GM04503 (cell line): Measurements from ENCODE around the gene ITGA11.
A peak's percentile ranks its signal among the peaks of the same experiment; 100 is the strongest.

Source experiments
- DNase-seq: peaks from one replicate; pipeline ENCODE4 v3.0.0-alpha.2; 2012; ENCODE audit warnings: low read depth

Gene ITGA11

DNA sequence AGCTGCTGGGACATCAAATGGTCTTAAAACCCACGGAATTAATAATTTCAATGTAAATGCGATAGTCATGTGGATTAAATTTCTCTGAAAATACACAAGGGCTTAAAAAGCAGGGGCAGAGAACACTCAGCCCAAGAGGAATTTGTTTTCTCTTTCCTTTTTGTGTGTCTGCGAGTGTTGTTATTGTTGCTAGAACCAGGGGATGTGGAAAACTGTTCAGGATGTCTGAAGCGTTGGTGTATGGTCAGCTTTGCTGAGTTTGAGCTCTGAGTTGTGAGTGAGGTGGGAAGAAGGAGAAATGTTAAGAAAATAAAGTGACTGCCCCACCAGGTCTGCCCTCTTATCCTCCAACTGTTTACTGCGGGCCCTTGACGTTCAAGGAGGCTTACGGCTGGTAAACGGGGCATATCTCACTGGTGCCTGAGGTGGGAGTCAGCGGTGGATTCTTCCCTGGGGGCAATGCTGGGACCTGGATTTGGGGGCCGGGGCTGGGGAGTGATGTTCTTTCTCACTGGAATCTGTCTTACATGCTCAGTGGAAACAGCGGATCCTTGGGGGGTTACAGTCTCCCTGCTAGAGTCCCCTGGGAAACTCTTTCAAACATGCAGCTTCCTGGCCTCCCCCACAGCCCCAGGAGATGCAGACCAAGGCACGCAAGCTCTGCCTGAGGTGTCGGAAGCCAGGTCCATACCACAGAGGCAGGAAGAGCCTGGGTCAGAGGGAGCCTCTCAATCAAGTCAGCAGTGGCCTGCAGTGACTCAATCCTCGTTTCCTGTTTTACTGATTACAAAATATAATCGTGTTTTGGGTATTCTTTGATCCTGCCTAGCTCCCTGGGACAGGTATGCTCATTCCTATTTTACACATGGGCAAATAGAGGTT lies 41.8 kb downstream of the ITGA11 start:
- no peak for DNase-seq

DNA sequence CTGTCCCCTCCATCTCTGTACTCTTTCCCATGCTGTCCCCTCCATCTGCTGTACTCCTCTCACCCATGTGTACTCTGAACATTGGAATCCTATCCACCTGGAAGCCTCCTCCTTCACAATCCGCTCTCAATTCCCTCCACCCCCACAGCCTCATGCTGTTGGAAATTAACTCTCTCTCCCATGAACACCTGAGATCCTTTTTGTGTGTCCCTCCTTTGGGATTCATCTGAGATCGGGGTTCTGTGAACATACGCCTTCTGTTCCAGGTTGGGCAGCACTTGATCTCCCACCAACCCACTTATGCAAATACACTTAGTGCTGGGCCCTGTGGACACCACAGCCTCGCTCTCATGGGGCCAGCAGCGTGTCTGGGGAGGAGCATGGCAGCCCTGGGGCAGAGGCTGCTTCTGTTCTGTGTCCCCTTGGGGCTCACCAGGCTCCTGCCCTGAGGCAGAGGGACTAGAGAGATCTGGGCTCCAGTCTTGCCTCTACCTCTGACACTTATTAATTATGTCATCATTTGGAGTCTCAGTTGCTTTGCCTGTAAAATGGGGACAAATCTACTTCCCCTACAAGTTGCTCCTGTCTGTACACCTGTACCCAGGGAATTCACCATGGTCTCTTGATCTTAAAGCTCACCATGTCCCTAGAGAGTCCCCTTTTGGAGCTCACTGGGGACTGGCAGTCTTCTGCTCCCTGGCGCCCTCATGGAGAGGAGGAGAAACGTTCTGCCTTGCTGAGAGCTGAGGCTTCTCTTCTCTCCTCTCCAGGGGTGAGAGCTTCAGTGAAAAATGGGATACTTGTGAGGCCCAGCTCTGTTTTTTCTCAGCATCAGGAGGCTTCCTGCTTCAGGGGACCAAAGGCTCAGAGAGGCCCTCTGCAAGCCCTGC lies 42.7 kb downstream of the ITGA11 start:
- no peak for DNase-seq

DNA sequence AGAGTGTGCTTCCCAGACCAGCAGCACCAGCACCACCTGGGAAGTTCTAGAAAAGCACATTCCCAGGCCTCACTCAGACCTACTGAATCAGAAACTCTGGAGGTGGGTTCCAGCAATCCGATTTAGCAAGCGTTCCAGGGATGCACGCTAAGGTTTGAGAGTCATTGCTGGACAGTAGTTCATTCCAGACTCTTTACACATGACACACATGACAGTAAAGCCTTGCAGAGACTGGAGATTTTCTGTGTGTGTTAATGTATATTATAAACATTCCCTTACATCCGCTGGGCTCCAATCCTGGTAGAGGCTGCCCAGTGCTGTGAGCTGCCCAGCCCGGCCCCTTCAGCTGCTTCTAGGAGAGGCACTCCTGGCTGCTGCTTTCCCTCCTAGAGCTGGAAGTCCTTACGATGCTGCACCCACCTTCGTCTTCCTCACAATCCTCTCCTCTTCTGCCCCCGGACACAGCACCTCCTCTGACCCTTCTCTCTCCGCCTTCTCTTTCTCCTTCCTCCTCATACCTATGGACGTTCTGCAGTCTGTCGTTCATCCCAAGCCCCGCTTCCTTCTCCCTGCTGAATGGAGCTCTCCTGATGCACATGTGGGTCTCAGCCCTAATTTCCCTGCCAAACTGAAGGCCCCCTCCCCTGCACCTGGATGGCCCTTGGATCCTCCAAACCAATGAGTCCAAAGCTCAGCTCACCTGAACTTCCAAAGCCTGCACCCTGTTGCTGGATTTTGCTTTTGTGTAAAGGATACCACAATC lies 44.4 kb downstream of the ITGA11 start:
- no peak for DNase-seq

DNA sequence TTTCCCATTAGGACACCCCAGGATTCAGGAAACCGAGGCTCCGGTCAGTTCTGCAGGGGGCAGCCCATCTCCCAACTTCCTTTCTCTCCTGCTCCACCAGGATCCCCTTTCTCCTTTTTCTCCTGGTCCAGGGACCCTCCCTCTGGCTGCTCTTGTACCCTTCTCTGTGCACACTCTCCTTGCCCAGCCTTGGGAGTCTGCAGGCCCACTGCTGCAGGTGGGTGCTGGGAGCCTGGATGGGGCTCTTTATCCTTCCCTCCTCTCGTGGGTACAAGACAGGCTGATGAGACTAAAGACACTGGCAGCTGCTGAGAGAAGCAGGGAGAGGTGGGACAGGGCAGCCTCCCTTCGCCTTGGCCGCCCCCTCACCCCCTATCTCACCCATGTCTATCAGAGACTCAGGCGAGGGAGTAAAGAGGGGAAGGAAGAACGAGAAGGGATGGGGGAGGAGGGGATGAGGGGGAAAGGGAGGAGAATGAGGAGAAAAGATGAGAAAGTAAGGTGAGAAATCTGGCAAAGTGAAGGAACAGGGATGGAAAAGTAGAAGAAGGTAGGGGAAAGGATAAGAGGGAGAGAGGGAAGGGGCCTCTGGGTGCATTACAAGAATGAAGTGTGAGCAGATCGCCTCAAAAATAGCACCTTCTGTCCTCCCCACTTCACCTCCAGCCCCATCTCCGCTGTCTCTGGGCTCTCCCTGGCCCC lies 45.2 kb downstream of the ITGA11 start:
- DNase-seq, result no peak

DNA sequence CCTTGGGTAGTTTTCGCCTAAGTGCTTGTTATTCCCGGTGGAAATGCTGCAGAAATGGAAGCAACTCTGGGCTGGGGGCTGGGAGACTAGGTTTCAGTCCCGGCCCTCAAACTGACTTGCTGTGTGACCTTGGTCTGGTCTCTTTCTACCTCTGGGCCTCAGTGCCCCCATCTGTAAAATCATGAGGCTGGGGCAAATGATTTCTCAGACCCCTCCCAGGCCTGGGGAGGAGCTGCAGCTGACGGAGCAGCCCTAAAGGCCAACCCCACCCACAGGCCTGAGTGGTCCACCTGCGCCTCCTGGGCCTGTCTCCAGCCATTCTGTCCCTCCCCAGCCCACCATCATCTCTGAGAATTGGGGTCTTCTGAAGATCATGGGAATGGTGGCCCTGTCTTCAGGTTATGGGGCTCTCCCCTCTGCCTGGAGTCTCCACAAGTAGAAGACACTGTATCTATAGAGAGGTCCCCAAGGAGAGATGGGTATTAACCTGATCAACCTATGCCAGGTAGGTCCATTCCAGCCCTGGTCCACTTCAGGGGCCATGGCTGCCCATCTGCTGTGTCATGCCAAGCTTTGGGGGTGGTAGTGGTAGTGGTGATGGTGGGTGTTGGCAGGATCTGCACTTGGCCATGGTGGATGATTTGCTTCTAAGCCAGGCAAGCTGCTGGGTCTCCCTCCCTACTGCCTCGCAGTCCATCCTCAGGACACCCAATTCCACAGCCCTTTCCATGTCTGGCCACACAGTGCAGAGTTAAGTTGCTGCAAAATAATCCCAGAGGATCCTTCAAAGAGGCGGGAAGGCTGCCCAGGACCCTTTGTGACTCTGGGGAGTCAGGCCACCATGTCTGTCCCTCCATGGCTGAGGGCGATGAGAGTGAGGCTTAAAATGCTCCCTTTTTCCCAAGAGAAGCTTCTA lies 46.0 kb downstream of the ITGA11 start:
- no peak for DNase-seq

DNA sequence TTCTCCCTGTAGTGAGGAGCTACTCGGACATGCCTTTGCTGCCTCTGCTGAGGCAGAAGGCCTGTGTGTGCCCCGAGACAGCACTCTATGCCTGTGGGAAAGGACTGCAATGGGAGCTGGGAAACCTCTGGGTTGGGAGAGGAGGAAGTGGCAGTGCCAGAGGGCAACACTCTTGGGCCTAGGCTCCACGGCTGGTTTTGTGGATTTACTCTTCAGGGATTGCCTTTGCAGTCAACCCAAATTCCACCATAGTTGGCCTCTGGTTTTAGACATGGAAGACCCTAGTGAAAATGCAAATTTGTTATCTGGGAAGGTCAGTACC lies 46.8 kb downstream of the ITGA11 start:
- no peak for DNase-seq

DNA sequence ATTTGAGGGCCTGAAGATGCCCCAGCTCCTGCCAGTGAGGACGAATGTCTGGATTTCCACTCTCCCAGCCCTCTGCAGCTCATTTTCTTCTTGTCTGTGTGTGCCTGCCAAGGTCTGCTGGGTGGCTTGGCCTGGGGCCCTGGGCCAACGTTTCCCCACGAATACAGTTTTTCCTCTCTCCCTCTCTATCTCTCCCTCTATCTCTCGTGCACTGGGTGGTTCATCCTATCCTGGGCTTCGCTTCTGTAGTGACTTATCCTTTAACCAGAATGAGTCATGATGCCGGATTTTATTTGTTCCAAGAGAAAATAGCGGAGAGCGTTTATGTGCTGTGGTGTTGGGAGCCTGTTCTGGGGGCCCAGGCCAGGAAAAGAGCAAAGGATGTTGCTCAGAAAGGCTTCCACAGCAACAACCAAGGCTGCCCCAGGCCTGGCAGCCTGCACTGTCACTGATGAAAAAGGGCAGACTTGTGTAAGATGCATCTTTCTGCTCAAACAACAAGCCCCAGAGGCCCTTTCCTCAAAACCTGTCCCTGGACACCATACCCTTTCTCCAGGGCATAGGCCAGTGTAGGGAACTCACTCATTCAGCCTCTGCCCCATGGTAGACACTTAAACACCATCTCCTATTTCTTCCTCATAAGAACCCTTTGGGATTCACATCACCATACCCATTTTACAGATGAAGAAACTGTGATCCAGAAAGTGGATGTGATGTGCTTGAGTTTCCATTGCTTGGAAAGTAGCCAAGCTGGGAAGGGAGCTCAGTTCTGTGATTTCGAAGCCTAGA lies 47.3 kb downstream of the ITGA11 start:
- DNase-seq, result peak; percentile 98

DNA sequence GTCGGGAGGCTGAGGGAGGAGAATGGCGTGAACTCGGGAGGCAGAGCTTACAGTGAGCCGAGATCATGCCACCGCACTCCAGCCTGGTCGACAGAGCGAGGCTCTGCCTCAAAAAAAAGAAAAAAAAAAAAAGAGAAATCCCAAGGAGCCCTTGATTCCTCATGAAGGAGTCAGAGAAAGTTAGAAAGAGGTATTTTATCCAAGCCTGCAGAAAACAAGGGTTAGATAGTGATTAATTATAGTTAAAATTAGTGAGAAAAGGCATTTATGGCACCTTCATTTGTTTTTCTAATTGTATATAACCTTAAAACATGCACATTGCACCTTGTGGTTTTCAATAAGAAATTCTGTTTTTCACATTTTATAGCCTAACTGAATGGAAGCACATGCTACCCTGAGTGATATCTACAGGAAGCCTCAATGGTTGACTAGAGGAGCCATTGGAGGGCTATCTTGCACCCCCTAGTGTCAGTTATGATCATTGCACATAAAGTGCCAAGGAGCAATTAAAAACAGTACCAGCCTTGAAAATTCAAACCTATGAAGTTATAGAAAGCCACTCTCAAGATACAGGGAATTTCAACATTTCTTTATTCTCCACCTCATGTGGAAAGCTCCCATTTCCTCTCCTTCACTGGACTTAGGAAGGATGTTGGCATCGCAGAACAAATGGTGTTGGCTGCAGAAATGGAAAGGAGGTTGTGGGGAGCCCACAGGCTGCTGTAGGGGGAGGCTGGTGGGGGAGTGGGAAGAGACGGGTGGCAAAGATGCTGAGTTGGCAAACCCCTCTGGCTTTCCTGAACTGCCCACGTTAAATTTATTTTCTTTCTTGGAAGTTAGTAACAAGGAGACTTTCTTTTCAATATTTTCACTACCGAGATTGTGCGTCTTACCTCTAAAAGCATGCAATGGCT lies 48.5 kb downstream of the ITGA11 start:
- DNase-seq, result no peak

DNA sequence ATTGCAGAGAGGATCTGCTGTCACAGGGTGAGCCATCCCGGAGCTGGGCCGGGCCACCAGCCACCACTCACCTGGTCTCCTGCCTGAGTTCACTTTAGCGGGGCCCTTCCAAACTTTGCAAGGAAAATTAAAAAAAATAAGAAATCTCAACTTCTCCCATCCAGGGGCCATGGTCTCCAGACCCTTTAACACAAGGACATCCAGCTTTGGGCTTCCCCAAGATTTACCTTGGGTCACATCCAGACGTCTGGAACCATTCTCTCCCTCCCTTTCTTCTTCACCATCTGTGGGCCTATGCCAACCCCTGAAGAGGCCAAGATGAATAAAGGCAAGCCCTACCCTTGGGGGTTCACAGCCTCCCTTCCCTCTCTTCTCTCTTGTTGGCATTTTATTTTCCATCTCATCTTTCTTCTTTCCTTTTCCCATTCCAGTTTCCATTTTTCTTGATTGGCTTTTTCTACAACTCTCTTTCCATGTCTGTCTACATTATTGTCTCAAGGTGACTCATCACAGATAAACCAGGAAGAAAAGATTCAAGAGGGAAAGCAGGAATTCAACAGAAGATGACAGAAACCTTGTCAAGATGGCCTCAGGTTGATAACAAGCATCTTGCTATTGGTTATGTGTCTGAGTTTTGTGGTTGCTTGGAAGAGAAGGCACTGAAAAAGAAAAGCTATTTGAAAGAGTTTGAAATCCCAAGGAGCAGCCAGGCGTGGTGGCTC lies 49.5 kb downstream of the ITGA11 start:
- no peak for DNase-seq

DNA sequence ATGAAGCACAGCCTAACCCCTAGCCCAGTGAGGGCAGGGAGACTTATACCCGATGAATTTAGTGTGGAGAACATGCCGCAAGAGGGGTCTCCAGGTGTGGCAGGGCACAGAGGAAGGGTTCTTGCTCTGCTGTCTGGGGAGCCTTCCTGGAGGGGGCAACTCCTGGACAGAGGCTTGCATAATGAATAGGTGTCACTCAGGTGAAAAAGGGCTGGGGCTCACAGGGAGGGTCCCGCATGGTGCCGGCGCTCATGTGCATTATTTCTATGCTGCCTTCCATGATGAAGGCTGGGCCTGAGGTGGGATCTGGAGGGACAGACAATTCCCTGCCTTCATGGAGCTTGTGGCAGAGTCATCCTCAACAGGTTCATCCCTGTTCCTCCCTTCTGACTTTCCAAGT lies 51.5 kb downstream of the ITGA11 start:
- DNase-seq, result no peak

DNA sequence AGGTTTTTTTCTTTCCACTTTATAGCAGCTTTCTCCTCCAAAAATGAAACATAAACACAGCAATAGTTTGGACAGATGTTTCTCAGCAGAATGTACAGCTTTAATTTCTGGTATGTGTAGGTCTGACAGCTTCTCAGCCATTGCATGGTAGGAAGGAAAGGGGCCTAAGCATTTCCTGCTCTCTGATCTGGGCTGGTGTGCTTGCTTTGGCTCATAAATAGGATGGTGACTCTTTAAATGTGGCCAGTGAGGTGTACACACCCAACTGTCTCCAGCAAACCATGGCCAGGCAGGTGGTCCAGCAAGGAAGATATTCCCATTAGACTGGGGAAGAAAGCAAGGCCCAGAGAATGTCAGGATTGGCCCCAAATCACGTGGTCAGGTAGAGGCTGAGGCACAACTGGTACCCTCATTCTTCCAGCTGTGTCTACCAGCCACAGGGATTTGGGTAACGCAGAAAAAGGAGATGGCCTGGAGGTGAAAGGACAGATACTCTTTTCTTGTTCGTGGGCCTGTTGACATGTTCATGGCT lies 52.1 kb downstream of the ITGA11 start:
- DNase-seq, result no peak

DNA sequence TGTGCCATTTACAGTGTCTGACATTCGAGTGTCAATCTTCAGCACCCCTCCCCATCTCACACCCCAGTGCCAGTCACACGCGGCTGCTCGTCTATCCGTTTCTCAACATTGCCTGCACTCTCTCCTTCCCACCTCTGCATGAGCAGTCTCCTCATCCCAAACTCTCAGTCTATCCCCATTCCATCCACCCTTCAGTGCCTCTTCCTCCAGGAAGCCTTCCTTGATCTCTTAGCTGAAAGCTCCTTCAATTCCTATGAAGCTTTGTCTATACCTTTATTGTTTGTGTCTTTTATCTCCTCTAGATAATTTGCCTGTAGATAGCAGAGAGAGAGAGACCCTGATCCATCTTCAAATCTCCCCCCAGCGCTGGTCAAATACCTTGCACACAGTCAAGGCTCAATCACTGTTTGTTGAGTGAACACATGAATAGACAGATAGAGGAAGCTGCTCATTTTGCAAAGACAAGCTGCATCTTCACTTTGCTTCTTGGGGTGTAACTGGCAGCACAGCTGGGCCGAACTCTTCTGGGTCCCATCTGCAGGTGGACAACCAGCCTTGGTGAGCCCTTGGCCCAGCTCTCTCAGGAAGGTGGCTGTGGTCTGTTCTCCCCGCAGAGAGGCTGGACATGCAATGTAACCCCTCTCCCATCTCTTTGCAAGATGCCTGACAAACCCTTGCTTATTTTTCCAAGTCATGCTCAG lies 52.8 kb downstream of the ITGA11 start:
- DNase-seq, result no peak

DNA sequence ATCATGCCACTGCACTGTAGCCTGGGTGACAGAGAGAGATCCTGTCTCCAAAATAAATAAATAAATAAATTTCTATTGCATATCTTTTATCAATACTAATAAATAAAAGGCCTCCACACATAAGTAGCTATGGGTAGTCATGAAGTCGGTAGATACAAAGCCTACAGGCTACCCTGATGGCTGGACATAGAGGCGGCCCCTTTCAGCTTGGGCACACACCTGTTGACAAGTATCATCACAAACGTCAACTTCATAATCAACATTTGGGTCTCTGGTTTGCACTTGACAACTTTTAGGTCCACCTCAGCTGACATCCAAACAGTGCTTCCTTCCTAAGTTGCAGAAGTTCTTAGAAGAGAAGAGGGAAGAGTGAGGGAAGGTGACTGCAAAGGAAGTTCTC lies 53.4 kb downstream of the ITGA11 start:
- DNase-seq, result no peak

DNA sequence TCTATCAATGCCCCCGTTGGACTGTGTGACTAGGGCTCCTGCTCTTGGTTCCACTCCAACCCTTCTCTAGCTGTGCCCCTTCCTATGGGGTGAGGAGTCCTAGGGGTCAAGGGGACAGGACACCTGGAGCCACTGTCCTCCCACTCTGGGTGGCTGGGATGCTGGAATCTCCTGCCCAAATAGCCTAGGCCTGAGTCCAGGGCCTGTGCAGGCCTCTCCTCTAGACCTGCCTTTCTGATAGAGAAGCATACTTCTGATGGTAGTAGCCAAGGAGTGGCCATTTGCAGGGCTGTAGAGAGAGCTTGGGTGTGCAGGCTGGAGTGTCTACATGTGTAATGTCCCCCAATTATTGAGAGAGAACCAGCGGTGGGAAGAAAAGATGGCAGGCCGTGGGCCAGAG lies 54.2 kb downstream of the ITGA11 start:
- no peak for DNase-seq

DNA sequence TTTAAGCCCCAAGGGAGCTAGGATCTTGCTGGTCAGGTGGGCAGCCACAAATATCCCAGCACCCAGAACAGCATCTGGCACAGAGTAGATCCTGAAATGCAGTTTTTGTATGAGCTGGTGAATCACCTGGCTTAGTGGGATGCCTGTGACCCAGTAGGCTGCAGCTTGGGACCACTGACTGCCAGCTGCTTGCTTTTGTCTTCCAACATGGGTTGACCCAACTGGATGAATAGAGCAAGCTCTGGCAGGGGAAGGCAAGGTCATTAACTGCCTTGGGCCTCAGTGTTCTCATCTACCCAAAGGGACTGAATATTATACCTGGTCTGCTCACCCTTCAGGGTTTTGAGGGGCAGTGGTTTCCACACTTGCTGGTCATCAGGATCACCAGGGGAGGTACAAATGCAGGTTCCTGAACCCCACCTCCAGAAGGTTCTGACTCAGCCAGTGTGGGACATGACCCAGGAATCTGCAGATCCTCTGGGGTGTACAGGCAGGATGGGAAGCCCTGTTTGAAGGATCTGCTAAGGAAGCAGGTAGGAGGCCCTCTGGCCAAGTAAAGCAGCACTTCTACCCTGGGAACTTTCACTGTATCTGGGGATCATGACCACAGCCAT lies 55.4 kb downstream of the ITGA11 start:
- no peak for DNase-seq

DNA sequence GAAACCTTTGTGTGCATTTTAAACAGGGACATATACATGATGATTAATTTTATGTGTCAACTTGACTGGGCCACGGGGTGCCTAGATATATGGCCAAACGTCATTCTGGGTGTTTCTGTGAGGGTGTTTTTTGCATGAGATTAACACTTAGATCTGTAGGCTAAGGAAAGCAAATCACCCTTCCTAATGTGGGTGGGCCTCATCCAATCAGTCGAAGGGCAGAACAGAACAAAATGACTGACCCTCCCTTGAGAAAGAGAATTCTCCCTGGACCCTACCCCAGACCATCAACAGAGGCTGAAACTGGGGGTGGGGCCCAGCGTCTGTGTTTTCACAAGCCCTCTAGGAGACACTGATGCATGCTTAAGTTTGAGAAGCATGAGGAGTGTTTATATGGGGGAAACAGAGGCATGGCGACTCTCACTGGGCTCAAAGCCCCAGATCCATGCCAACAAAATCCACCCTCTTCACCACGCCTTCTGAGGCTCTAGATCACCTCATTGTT lies 56.2 kb downstream of the ITGA11 start:
- no peak for DNase-seq

DNA sequence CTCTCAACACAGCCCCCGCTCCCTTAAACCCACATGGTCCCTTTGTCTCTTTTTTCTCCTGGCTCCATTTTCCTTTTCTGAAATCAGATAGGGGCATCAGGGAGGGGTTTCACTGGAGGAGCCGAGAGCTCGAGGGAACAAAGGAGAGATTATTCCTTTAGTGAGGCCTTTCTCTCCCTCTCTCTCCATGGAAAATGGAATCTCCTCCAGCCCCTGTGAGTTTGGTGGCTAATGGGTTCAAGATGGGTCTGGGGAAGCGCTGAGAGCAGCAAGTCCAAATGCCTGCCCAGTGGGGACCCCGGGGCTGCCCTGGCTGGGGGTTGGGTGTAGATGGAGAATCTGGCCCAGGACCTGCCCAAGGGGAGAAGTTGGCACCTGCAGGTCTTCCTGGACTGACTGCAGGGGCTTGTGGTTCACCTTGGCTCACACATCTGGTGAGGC lies 56.8 kb downstream of the ITGA11 start:
- DNase-seq, result no peak
